GM23338 (cell line): Measurements from ENCODE around the gene LAD1. TPM values are rescaled to one million over a fixed set of nuclear protein-coding genes. Genes with fewer than 3 reads are reported as not detected.

ENCODE experiments used
- ATAC-seq: fragments of 200-7000 bp; cut with Tn5 transposase; 3 replicates; pipeline ENCODE4 v1.9.1; 2020
- DNase-seq: peaks from one replicate; pipeline ENCODE4 v3.0.0-alpha.2; 2015; ENCODE audit warnings: low spot score
- H2AFZ ChIP-seq: fragments of 200-600 bp; sonication (generic); 2 replicates; pipeline ENCODE4 v1.8.0; 2016; ENCODE audit warnings: antibody characterized with exemption, mild to moderate bottlenecking, moderate library complexity
- H3F3A ChIP-seq: fragments of 200-600 bp; sonication (generic); replicated peaks from 2 replicates; pipeline ENCODE4 v1.8.0; 2017; ENCODE audit warnings: antibody characterized with exemption, mixed run types, low read depth
- H3K27ac ChIP-seq: fragments of 200-600 bp; sonication (generic); 2 replicates; pipeline ENCODE4 v1.6.1; 2016; ENCODE audit warnings: low read depth
- H3K27me3 ChIP-seq: fragments of 200-600 bp; sonication (generic); 2 replicates; pipeline ENCODE4 v1.8.0; 2016; ENCODE audit warnings: mild to moderate bottlenecking, mixed run types, moderate library complexity; ENCODE audit not compliant: insufficient read depth
- H3K36me3 ChIP-seq: fragments of 200-600 bp; sonication (generic); 2 replicates; pipeline ENCODE4 v1.8.0; 2016; ENCODE audit warnings: mild to moderate bottlenecking; ENCODE audit not compliant: insufficient read depth
- H3K4me1 ChIP-seq: fragments of 200-600 bp; sonication (generic); 2 replicates; pipeline ENCODE4 v1.8.0; 2016; ENCODE audit warnings: mild to moderate bottlenecking, moderate library complexity; ENCODE audit not compliant: insufficient read depth
- H3K4me2 ChIP-seq: fragments of 200-600 bp; sonication (generic); 2 replicates; pipeline ENCODE4 v1.7.1; 2017; ENCODE audit warnings: mixed run types
- H3K4me3 ChIP-seq: fragments of 200-600 bp; sonication (generic); 2 replicates; pipeline ENCODE4 v1.6.1; 2016; ENCODE audit warnings: mixed run types
- H3K79me2 ChIP-seq: fragments of 200-600 bp; sonication (generic); replicated peaks from 2 replicates; pipeline ENCODE4 v1.8.0; 2017; ENCODE audit warnings: mild to moderate bottlenecking; ENCODE audit not compliant: insufficient read depth
- H3K9me2 ChIP-seq: fragments of 200-600 bp; sonication (generic); 2 replicates; pipeline ENCODE4 v1.8.0; 2017; ENCODE audit not compliant: insufficient read depth
- H4K20me1 ChIP-seq: fragments of 200-600 bp; sonication (generic); replicated peaks from 2 replicates; pipeline ENCODE4 v1.8.0; 2017; ENCODE audit warnings: mild to moderate bottlenecking; ENCODE audit not compliant: insufficient read depth
- H3K27ac Mint-ChIP-seq: 2 replicates; pipeline ENCODE4 v1.8.0; 2020; ENCODE audit warnings: inconsistent platforms, mild to moderate bottlenecking, moderate library complexity, mixed read lengths
- H3K27me3 Mint-ChIP-seq: 3 replicates; pipeline ENCODE4 v1.8.0; 2022; ENCODE audit warnings: low read depth, mild to moderate bottlenecking, moderate library complexity, mixed read lengths, inconsistent platforms; ENCODE audit not compliant: insufficient read depth, poor library complexity
- H3K36me3 Mint-ChIP-seq: 3 replicates; pipeline ENCODE4 v1.8.0; 2021; ENCODE audit warnings: low read depth, mild to moderate bottlenecking, inconsistent platforms, moderate library complexity, mixed read lengths
- H3K4me1 Mint-ChIP-seq: 3 replicates; pipeline ENCODE4 v1.8.0; 2020; ENCODE audit warnings: mild to moderate bottlenecking, inconsistent platforms, mixed read lengths
- H3K4me3 Mint-ChIP-seq: 3 replicates; pipeline ENCODE4 v1.8.0; 2021; ENCODE audit warnings: moderate library complexity, mild to moderate bottlenecking, inconsistent platforms, mixed read lengths
- H3K9me3 Mint-ChIP-seq: 3 replicates; pipeline ENCODE4 v1.8.0; 2020; ENCODE audit warnings: moderate library complexity, mild to moderate bottlenecking, inconsistent platforms, mixed read lengths
- CREB1 ChIP-seq: fragments of 250-450 bp; sonication (Bioruptor Pico); IDR thresholded peaks from 2 replicates; pipeline ENCODE4 v1.5.0; 2020; ENCODE audit warnings: low read depth, mild to moderate bottlenecking, moderate library complexity
- EZH2 ChIP-seq: fragments of 200-600 bp; sonication (generic); IDR thresholded peaks from one replicate; pipeline ENCODE4 v1.8.0; 2017; ENCODE audit warnings: antibody characterized with exemption, mild to moderate bottlenecking, low read depth; ENCODE audit not compliant: unreplicated experiment
- EZH2phosphoT487 ChIP-seq: fragments of 200-600 bp; sonication (generic); IDR thresholded peaks from one replicate; pipeline ENCODE4 v1.8.1; 2018; ENCODE audit warnings: antibody characterized with exemption; ENCODE audit not compliant: unreplicated experiment
- JUNB ChIP-seq: IDR thresholded peaks from one replicate; pipeline ENCODE4 v1.6.1; 2016; ENCODE audit warnings: antibody characterized with exemption; ENCODE audit not compliant: unreplicated experiment
- NANOG ChIP-seq: IDR thresholded peaks from 2 replicates; pipeline ENCODE4 v1.6.1; 2016; ENCODE audit warnings: antibody characterized with exemption, borderline replicate concordance
- POLR2AphosphoS5 ChIP-seq: IDR thresholded peaks from 2 replicates; pipeline ENCODE4 v1.6.1; 2016; ENCODE audit warnings: antibody characterized with exemption, low read depth
- STAT1 ChIP-seq: IDR thresholded peaks from one replicate; pipeline ENCODE4 v1.6.1; 2016; ENCODE audit warnings: antibody characterized with exemption; ENCODE audit not compliant: unreplicated experiment
- ZNF114 ChIP-seq: fragments of 250-450 bp; sonication (Bioruptor Pico); IDR thresholded peaks from 2 replicates; pipeline ENCODE4 v1.5.0; 2020; ENCODE audit warnings: mild to moderate bottlenecking, moderate library complexity
- ZNF331 ChIP-seq: fragments of 250-450 bp; sonication (Bioruptor Pico); IDR thresholded peaks from 2 replicates; pipeline ENCODE4 v1.5.0; 2020; ENCODE audit warnings: low read depth, mild to moderate bottlenecking, moderate library complexity
- polyA plus RNA-seq: library from polyadenylated mRNA; unstranded; fragments of >200 nt; fragmentation: Nextera tagmentation; extraction: Ambion mirVana; gene quantifications from 2 replicates; pipeline ENCODE4 v1.2.1, GENCODE V29; 2016
- total RNA-seq: library from RNA; depleted of rRNA; stranded (reverse); fragments of >200 nt; shearing (Covaris generic); gene quantifications from 2 replicates; pipeline ENCODE4 v1.2.3, GENCODE V29; 2014
- TF ChIP-seq, protein P1 (sequence below), 2 experiments: fragments of 200-600 bp in 1 of 2; sonication (generic) in 1 of 2; conservative IDR thresholded peaks; 2 replicates each; pipeline versions ENCODE4 v1.5.1 to v1.6.1; 2016 to 2017; ENCODE audit warnings: antibody characterized with exemption in 2 of 2, low read depth in 2 of 2, mild to moderate bottlenecking in 2 of 2, moderate library complexity in 1 of 2
- TF ChIP-seq, protein P2 (sequence below): IDR thresholded peaks from 2 replicates; pipeline ENCODE4 v1.6.1; 2016; ENCODE audit warnings: antibody characterized with exemption
- TF ChIP-seq, protein P3 (sequence below): IDR thresholded peaks from one replicate; pipeline ENCODE4 v1.6.1; 2018; ENCODE audit warnings: antibody characterized with exemption; ENCODE audit not compliant: unreplicated experiment
- TF ChIP-seq, protein P4 (sequence below): fragments of 250-450 bp; sonication (Bioruptor Pico); IDR thresholded peaks from 2 replicates; pipeline ENCODE4 v1.5.0; 2020; ENCODE audit warnings: mild to moderate bottlenecking, moderate library complexity

The LAD1 gene
- total and polyA plus RNA-seq, 2 experiments from 2014 or later, result 17.6 to 18.9 TPM

DNA sequence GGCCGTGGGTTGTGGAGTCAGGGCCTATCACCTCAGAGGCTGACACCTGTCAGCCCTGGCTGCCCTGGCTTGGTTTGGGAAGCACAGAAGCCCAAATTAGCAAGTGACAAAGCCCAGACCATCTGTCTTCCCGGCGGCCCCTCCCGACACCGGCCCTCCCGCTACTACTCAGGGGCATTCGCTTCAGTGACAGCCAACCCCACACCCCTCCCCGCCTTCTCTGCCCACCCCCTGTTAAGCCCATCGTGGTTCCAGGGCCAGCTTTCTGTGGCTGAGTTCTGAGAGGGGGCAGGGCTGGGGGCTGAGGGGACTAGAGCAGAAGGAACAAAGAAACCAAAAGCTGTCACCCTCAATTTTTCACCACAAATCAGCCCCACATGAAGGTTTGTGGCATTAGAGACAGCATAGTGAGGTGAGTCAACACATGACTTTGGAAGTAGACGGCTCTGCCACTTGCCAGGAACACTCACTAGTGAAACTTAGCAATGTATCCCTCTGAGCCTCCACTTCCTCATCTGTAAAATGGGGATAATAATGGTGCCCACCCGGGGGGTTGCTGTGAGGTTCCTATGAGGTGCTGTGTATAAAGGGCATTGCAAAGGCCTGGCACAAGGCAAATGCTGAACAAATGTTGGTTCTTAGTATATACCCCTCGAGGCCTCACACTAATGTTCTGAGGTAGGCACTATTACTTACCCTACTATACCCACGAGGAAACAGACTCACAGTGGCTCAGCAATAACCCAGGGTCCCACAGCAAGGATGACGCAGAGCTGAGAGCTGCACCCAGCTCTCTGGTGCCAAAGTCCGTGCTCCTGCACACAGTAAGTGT, 27.6 kb upstream of the LAD1 start:
- Histone ChIP-seq H3K4me3 (no peak overlapping the region), H3K27me3 (no peaks in the 10 kb centered on the region), H3K9me2 (no peaks in the 10 kb centered on the region), H3F3A (no peaks in the 10 kb centered on the region), H3K4me1 (no peaks in the 10 kb centered on the region; the same call in 1 of the 2 replicates), H3K36me3 (no peaks in the 10 kb centered on the region), H2AFZ (no peak overlapping the region), H3K4me2 (no peak overlapping the region), H3K79me2 (no peaks in the 10 kb centered on the region), H3K27ac (no peak overlapping the region), H4K20me1 (no peaks in the 10 kb centered on the region)
- H3K9me3 Mint-ChIP-seq, result peaks cover 3% of the 10 kb centered on the region; the same call in 1 of the 3 replicates
- H3K27ac Mint-ChIP-seq, result no peak overlapping the region
- peaks cover 9% of the 10 kb centered on the region; the same call in 2 of the 3 replicates for H3K4me1 Mint-ChIP-seq
- H3K4me3 Mint-ChIP-seq, result no peak overlapping the region
- TF ChIP-seq NANOG, result no peak
- TF ChIP-seq ZNF331 (CRISPR knock-in tag), result no peak
- no peak for TF ChIP-seq EZH2phosphoT487
- no peak for TF ChIP-seq POLR2AphosphoS5
- TF ChIP-seq, protein P1, sequence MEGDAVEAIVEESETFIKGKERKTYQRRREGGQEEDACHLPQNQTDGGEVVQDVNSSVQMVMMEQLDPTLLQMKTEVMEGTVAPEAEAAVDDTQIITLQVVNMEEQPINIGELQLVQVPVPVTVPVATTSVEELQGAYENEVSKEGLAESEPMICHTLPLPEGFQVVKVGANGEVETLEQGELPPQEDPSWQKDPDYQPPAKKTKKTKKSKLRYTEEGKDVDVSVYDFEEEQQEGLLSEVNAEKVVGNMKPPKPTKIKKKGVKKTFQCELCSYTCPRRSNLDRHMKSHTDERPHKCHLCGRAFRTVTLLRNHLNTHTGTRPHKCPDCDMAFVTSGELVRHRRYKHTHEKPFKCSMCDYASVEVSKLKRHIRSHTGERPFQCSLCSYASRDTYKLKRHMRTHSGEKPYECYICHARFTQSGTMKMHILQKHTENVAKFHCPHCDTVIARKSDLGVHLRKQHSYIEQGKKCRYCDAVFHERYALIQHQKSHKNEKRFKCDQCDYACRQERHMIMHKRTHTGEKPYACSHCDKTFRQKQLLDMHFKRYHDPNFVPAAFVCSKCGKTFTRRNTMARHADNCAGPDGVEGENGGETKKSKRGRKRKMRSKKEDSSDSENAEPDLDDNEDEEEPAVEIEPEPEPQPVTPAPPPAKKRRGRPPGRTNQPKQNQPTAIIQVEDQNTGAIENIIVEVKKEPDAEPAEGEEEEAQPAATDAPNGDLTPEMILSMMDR (conservative IDR thresholded peaks at IDR 0.05; ENCODE audit: low read depth in 2 of 2), result no peak
- TF ChIP-seq EZH2, result no peak
- TF ChIP-seq CREB1 (CRISPR knock-in tag), result no peak
- TF ChIP-seq, protein P2, sequence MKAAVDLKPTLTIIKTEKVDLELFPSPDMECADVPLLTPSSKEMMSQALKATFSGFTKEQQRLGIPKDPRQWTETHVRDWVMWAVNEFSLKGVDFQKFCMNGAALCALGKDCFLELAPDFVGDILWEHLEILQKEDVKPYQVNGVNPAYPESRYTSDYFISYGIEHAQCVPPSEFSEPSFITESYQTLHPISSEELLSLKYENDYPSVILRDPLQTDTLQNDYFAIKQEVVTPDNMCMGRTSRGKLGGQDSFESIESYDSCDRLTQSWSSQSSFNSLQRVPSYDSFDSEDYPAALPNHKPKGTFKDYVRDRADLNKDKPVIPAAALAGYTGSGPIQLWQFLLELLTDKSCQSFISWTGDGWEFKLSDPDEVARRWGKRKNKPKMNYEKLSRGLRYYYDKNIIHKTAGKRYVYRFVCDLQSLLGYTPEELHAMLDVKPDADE, result no peak
- TF ChIP-seq, protein P3, sequence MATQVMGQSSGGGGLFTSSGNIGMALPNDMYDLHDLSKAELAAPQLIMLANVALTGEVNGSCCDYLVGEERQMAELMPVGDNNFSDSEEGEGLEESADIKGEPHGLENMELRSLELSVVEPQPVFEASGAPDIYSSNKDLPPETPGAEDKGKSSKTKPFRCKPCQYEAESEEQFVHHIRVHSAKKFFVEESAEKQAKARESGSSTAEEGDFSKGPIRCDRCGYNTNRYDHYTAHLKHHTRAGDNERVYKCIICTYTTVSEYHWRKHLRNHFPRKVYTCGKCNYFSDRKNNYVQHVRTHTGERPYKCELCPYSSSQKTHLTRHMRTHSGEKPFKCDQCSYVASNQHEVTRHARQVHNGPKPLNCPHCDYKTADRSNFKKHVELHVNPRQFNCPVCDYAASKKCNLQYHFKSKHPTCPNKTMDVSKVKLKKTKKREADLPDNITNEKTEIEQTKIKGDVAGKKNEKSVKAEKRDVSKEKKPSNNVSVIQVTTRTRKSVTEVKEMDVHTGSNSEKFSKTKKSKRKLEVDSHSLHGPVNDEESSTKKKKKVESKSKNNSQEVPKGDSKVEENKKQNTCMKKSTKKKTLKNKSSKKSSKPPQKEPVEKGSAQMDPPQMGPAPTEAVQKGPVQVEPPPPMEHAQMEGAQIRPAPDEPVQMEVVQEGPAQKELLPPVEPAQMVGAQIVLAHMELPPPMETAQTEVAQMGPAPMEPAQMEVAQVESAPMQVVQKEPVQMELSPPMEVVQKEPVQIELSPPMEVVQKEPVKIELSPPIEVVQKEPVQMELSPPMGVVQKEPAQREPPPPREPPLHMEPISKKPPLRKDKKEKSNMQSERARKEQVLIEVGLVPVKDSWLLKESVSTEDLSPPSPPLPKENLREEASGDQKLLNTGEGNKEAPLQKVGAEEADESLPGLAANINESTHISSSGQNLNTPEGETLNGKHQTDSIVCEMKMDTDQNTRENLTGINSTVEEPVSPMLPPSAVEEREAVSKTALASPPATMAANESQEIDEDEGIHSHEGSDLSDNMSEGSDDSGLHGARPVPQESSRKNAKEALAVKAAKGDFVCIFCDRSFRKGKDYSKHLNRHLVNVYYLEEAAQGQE, result no peak
- TF ChIP-seq STAT1, result no peak
- no peak for TF ChIP-seq ZNF114
- TF ChIP-seq JUNB, result no peak
- TF ChIP-seq, protein P4, sequence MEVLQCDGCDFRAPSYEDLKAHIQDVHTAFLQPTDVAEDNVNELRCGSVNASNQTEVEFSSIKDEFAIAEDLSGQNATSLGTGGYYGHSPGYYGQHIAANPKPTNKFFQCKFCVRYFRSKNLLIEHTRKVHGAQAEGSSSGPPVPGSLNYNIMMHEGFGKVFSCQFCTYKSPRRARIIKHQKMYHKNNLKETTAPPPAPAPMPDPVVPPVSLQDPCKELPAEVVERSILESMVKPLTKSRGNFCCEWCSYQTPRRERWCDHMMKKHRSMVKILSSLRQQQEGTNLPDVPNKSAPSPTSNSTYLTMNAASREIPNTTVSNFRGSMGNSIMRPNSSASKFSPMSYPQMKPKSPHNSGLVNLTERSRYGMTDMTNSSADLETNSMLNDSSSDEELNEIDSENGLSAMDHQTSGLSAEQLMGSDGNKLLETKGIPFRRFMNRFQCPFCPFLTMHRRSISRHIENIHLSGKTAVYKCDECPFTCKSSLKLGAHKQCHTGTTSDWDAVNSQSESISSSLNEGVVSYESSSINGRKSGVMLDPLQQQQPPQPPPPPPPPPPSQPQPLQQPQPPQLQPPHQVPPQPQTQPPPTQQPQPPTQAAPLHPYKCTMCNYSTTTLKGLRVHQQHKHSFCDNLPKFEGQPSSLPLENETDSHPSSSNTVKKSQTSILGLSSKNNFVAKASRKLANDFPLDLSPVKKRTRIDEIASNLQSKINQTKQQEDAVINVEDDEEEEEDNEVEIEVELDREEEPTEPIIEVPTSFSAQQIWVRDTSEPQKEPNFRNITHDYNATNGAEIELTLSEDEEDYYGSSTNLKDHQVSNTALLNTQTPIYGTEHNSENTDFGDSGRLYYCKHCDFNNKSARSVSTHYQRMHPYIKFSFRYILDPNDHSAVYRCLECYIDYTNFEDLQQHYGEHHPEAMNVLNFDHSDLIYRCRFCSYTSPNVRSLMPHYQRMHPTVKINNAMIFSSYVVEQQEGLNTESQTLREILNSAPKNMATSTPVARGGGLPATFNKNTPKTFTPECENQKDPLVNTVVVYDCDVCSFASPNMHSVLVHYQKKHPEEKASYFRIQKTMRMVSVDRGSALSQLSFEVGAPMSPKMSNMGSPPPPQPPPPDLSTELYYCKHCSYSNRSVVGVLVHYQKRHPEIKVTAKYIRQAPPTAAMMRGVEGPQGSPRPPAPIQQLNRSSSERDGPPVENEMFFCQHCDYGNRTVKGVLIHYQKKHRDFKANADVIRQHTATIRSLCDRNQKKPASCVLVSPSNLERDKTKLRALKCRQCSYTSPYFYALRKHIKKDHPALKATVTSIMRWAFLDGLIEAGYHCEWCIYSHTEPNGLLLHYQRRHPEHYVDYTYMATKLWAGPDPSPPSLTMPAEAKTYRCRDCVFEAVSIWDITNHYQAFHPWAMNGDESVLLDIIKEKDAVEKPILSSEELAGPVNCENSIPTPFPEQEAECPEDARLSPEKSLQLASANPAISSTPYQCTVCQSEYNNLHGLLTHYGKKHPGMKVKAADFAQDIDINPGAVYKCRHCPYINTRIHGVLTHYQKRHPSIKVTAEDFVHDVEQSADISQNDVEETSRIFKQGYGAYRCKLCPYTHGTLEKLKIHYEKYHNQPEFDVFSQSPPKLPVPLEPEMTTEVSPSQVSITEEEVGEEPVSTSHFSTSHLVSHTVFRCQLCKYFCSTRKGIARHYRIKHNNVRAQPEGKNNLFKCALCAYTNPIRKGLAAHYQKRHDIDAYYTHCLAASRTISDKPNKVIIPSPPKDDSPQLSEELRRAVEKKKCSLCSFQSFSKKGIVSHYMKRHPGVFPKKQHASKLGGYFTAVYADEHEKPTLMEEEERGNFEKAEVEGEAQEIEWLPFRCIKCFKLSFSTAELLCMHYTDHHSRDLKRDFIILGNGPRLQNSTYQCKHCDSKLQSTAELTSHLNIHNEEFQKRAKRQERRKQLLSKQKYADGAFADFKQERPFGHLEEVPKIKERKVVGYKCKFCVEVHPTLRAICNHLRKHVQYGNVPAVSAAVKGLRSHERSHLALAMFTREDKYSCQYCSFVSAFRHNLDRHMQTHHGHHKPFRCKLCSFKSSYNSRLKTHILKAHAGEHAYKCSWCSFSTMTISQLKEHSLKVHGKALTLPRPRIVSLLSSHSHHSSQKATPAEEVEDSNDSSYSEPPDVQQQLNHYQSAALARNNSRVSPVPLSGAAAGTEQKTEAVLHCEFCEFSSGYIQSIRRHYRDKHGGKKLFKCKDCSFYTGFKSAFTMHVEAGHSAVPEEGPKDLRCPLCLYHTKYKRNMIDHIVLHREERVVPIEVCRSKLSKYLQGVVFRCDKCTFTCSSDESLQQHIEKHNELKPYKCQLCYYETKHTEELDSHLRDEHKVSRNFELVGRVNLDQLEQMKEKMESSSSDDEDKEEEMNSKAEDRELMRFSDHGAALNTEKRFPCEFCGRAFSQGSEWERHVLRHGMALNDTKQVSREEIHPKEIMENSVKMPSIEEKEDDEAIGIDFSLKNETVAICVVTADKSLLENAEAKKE (CRISPR knock-in tag), result no peak
- H3K36me3 Mint-ChIP-seq, result no peaks in the 10 kb centered on the region; the same call in 2 of the 3 replicates
- ATAC-seq, result no peak
- no peak for DNase-seq
- H3K27me3 Mint-ChIP-seq, result peaks cover 14% of the 10 kb centered on the region
